AG08396 (cell line): ENCODE measurements around the gene OSBPL10.
"Not testable (repeated sequence)": the region's sequence is repeated elsewhere in the genome, so short reads cannot be mapped to it uniquely, and the experiment has no call there.

Source experiments
- DNase-seq: peaks from one replicate; pipeline ENCODE4 v3.0.0; 2012; ENCODE audit warnings: low spot score, mixed read lengths

Gene OSBPL10

GRCh38 chr3:31810991-31811433 lies 170.1 kb downstream of the OSBPL10 start:
- no peak for DNase-seq

- no peak for DNase-seq
These were observed 172.8 kb downstream of the OSBPL10 start for GRCh38 chr3:31808143-31808720.

- DNase-seq = no peak
These were observed 176.6 kb downstream of the OSBPL10 start for GRCh38 chr3:31804251-31805051.

- DNase-seq = no peak
These were observed 177.9 kb downstream of the OSBPL10 start for GRCh38 chr3:31802981-31803740.

- DNase-seq = no peak
These were observed 180.6 kb downstream of the OSBPL10 start for GRCh38 chr3:31800436-31800835.

- no peak for DNase-seq
These were observed 182.2 kb downstream of the OSBPL10 start for GRCh38 chr3:31798840-31799239.

GRCh38 chr3:31793821-31794220 lies 187.2 kb downstream of the OSBPL10 start:
- no peak for DNase-seq

GRCh38 chr3:31791090-31791430 lies 190.0 kb downstream of the OSBPL10 start:
- no peak for DNase-seq

- no peak for DNase-seq
These were observed 190.6 kb downstream of the OSBPL10 start for GRCh38 chr3:31790193-31791089.

- no peak for DNase-seq
These were observed 191.6 kb downstream of the OSBPL10 start for GRCh38 chr3:31789429-31789828.

- DNase-seq = no peak
These were observed 195.3 kb downstream of the OSBPL10 start for GRCh38 chr3:31785734-31786133.

- no peak for DNase-seq
These were observed 195.8 kb downstream of the OSBPL10 start for GRCh38 chr3:31785286-31785685.

GRCh38 chr3:31783851-31784250 lies 197.2 kb downstream of the OSBPL10 start:
- DNase-seq = not testable (repeated sequence)

GRCh38 chr3:31782306-31782705 lies 198.8 kb downstream of the OSBPL10 start:
- DNase-seq = not testable (repeated sequence)

GRCh38 chr3:31779514-31779913 lies 201.5 kb downstream of the OSBPL10 start:
- no peak for DNase-seq

- DNase-seq = no peak
These were observed 203.2 kb downstream of the OSBPL10 start for GRCh38 chr3:31777887-31778286.

GRCh38 chr3:31777092-31777491 lies 204.0 kb downstream of the OSBPL10 start:
- DNase-seq = no peak

GRCh38 chr3:31776016-31776415 lies 205.0 kb downstream of the OSBPL10 start:
- DNase-seq = no peak

- DNase-seq = no peak
These were observed 205.7 kb downstream of the OSBPL10 start for GRCh38 chr3:31775383-31775782.

- no peak for DNase-seq
These were observed 208.1 kb downstream of the OSBPL10 start for GRCh38 chr3:31772758-31773473.

GRCh38 chr3:31772272-31772671 lies 208.8 kb downstream of the OSBPL10 start:
- DNase-seq = no peak
